ENCODE measurements around the gene NAXE. TPM values are rescaled to one million over a fixed set of nuclear protein-coding genes. Genes with fewer than 3 reads are reported as not detected.

Gene NAXE
- total RNA-seq, 1 donor: 63.7 TPM

Other genes starting within 250 kb of the NAXE start
- gene RHBG, start 222.6 kb upstream of the NAXE start, total RNA-seq: not detected in 2 replicates
- 12.4 and 14.1 TPM in 2 replicates for gene MEF2D, start 91.0 kb upstream of the NAXE start, total RNA-seq
- 2.9 and 3.5 TPM in 2 replicates for gene IQGAP3, start 19.2 kb upstream of the NAXE start, total RNA-seq
- not detected in 2 replicates for gene TTC24, start 12.1 kb upstream of the NAXE start, total RNA-seq
- 8.0 and 11.2 TPM in 2 replicates for gene GPATCH4, start 9.7 kb downstream of the NAXE start, total RNA-seq
- not detected in 2 replicates for gene HAPLN2, start 27.6 kb downstream of the NAXE start, total RNA-seq
- not detected in 2 replicates for gene BCAN, start 50.3 kb downstream of the NAXE start, total RNA-seq
- 0.36 and 1.5 TPM in 2 replicates for gene NES, start 85.6 kb downstream of the NAXE start, total RNA-seq
- gene CRABP2, start 113.8 kb downstream of the NAXE start, total RNA-seq: 9.1 and 16.6 TPM in 2 replicates
- 8.3 and 12.7 TPM in 2 replicates for gene METTL25B, start 136.7 kb downstream of the NAXE start, total RNA-seq
- 16.8 and 21.0 TPM in 2 replicates for gene ISG20L2, start 137.0 kb downstream of the NAXE start, total RNA-seq
- gene MRPL24, start 149.3 kb downstream of the NAXE start, total RNA-seq: 16.2 and 17.7 TPM in 2 replicates
- gene HDGF, start 159.9 kb downstream of the NAXE start, total RNA-seq: 167 and 177 TPM in 2 replicates
- gene PRCC, start 175.8 kb downstream of the NAXE start, total RNA-seq: 18.0 and 22.8 TPM in 2 replicates
- gene SH2D2A, start 225.1 kb downstream of the NAXE start, total RNA-seq: 0.29 and 0.36 TPM in 2 replicates

All from osteoblast (primary cell).